ENCODE results near the gene SPRY1. TPM values are rescaled to one million over a fixed set of nuclear protein-coding genes. Genes with fewer than 3 reads are reported as not detected.

SPRY1 gene
- total RNA-seq, 4 donors from 2014 or later, result 79.3 to 118 (median 98.4) TPM

DNA sequence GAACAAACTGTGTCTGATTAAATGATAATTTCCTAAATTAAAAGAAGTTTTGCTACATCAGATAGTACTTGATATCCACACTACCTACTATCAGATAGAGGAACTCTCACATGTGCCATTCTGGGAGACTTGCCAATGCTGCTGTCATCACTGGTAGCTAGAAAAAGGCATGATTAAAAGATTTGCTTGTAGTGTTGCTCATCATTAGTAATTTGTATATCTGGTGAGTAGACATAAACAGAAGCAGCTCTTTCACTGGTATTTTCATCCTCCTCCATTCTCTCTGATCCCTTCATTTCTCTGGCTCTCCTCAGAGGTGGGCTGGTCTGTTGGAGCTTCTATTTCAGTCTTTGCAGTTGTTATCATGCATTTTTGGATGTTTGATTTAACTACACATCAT, 56.0 kb downstream of the SPRY1 start:
- H3K4me1 ChIP-seq, result peaks cover 0 to 7% (median 4%) of the 10 kb centered on the region in 3 donors
- H3K36me3 ChIP-seq, result no peaks in the 10 kb centered on the region
- no peak overlapping the region for H3K4me3 ChIP-seq
- H3K9me3 ChIP-seq, result no peaks in the 10 kb centered on the region
- no peak for ATAC-seq
- H3K27me3 ChIP-seq, result no peaks in the 10 kb centered on the region
- H3K27ac ChIP-seq, result no peak overlapping the region
- no peak for TF ChIP-seq POLR2AphosphoS5 (IDR thresholded peaks at IDR 0.05)
- TF ChIP-seq, protein P1, sequence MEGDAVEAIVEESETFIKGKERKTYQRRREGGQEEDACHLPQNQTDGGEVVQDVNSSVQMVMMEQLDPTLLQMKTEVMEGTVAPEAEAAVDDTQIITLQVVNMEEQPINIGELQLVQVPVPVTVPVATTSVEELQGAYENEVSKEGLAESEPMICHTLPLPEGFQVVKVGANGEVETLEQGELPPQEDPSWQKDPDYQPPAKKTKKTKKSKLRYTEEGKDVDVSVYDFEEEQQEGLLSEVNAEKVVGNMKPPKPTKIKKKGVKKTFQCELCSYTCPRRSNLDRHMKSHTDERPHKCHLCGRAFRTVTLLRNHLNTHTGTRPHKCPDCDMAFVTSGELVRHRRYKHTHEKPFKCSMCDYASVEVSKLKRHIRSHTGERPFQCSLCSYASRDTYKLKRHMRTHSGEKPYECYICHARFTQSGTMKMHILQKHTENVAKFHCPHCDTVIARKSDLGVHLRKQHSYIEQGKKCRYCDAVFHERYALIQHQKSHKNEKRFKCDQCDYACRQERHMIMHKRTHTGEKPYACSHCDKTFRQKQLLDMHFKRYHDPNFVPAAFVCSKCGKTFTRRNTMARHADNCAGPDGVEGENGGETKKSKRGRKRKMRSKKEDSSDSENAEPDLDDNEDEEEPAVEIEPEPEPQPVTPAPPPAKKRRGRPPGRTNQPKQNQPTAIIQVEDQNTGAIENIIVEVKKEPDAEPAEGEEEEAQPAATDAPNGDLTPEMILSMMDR (IDR thresholded peaks at IDR 0.05), result no peak
- TF ChIP-seq POLR2A (IDR thresholded peaks at IDR 0.05), result no peak
- no peak for TF ChIP-seq EP300 (IDR thresholded peaks at IDR 0.05)

DNA sequence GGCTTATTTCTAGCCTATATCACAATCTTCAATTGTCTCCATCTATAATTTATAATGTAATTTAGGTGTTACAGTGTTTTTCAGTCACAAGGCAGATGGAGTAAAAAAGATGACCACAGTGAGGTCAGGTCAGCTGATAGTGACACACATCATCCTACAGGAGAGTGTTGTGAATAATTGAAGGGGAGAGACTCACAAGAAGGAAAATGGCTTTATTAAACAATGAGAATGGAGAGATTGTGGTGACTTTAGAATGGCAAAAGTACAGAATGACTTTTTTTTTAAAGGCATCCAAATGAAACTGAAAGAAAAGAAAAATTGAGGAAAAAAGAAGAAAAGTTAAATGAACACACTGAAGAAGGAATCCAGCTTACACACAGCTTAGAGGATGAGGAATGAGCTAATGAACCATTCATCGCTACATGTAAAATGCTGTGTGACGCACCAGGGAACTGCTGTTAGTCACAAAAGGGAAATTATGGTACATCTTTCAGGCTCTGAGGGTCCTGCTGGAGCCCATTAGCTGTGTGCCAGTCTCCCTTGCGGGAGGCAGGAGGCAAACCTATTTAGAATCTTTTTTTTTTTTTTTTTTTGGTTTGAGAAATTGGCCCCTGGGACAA, 56.6 kb downstream of the SPRY1 start:
- Histone ChIP-seq H3K27ac (no peak overlapping the region), H3K9me3 (no peaks in the 10 kb centered on the region), H3K4me3 (no peak overlapping the region), H3K4me1 (peaks cover 0 to 7% (median 4%) of the 10 kb centered on the region in 3 donors), H3K27me3 (no peaks in the 10 kb centered on the region), H3K36me3 (no peaks in the 10 kb centered on the region)
- no peak for ATAC-seq
- TF ChIP-seq POLR2A (IDR thresholded peaks at IDR 0.05) (no peak), POLR2AphosphoS5 (IDR thresholded peaks at IDR 0.05) (no peak), EP300 (IDR thresholded peaks at IDR 0.05) (no peak)
- TF ChIP-seq, protein P1 (IDR thresholded peaks at IDR 0.05), result no peak
- 90 to 92% methylated on average over 2 to 3 of the region's 3 CpGs for WGBS, 2 donors (ENCODE audit: low coverage in 1 of 2)
